GM12878 (cell line): ENCODE data around the gene WNT7A. TPM values are rescaled to one million over a fixed set of nuclear protein-coding genes. Genes with fewer than 3 reads are reported as not detected.

Experiments
- ATAC-seq: fragments of 200-7000 bp; cut with Tn5 transposase; 3 replicates; pipeline ENCODE4 v1.9.1; 2020; ENCODE audit warnings: mild to moderate bottlenecking, moderate library complexity
- BruUV-seq: library from RNA; stranded (reverse); fragments of 400-500 nt; replicated peaks from 2 replicates; lab custom pipeline; 2021; lab: Mats Ljungman, UMichigan
- CTCF ChIA-PET: fragments of 300-600 bp; sonication (Branson Sonifier 250); formaldehyde crosslinking; extraction: SDS; loops from one replicate; lab custom pipeline; 2021; ENCODE audit warnings: inconsistent platforms; lab: Yijun Ruan, JAX
- POLR2A ChIA-PET: fragments of 350-600 bp; formaldehyde crosslinking; extraction: SDS; loops from one replicate; lab custom pipeline; 2021; ENCODE audit warnings: inconsistent platforms; lab: Charles Lee
- RAD21 ChIA-PET: fragments of 300-600 bp; sonication (Branson Sonifier 250); formaldehyde crosslinking; loops from one replicate; lab custom pipeline; 2023; ENCODE audit warnings: antibody characterized with exemption; ENCODE audit not compliant: unreplicated experiment; lab: Charles Lee
- SMC1A ChIA-PET: fragments of 300-600 bp; sonication (Branson Sonifier 250); formaldehyde crosslinking; loops from one replicate; lab custom pipeline; 2023; ENCODE audit not compliant: unreplicated experiment, uncharacterized antibody; lab: Charles Lee
- DNase-seq: peaks from one replicate; pipeline ENCODE4 v3.0.0-alpha.2; 2011; ENCODE audit warnings: low read depth, low spot score
- FAIRE-seq: peaks from 3 replicates; lab custom pipeline; 2011; peaks lifted over from hg19 to GRCh38; lab: Jason Lieb, UNC
- H2AFZ ChIP-seq: 2 replicates; pipeline ENCODE4 v1.6.0; 2011; ENCODE audit warnings: low read depth, low read length, control low read depth; ENCODE audit not compliant: control insufficient read depth
- H3K27ac ChIP-seq: 2 replicates; pipeline ENCODE4 v1.5.1; 2011; ENCODE audit warnings: control low read depth; ENCODE audit not compliant: control insufficient read depth, insufficient read depth
- H3K27me3 ChIP-seq, 2 experiments: replicated peaks in 1 of 2; 2 replicates each; pipeline versions ENCODE4 v1.6.0 to v1.6.1; 2011; ENCODE audit warnings: low read length in 1 of 2; ENCODE audit not compliant: control insufficient read depth in 2 of 2, insufficient read depth in 2 of 2
- H3K36me3 ChIP-seq, 2 experiments: 2 replicates each; pipeline ENCODE4 v1.5.1; 2011; ENCODE audit warnings: low read length in 1 of 2; ENCODE audit not compliant: control insufficient read depth in 2 of 2, insufficient read depth in 2 of 2
- H3K4me1 ChIP-seq: 2 replicates; pipeline ENCODE4 v1.6.1; 2011; ENCODE audit warnings: mild to moderate bottlenecking, low read length, moderate library complexity, mixed read lengths; ENCODE audit not compliant: control insufficient read depth, insufficient read depth
- H3K4me2 ChIP-seq: 2 replicates; pipeline ENCODE4 v1.6.0; 2011; ENCODE audit warnings: control low read depth; ENCODE audit not compliant: control insufficient read depth, insufficient read depth
- H3K4me3 ChIP-seq: fragments of 200-600 bp; sonication (generic); 2 replicates; pipeline ENCODE4 v1.5.1; 2016
- H3K79me2 ChIP-seq: 2 replicates; pipeline ENCODE4 v1.6.0; 2011; ENCODE audit warnings: low read length; ENCODE audit not compliant: control insufficient read depth, insufficient read depth
- H3K9ac ChIP-seq: 2 replicates; pipeline ENCODE4 v1.8.0; 2011; ENCODE audit warnings: low read length, control low read depth, mixed read lengths; ENCODE audit not compliant: control insufficient read depth, insufficient read depth
- H3K9me3 ChIP-seq: replicated peaks from 3 replicates; pipeline ENCODE4 v1.5.1; 2011; ENCODE audit warnings: mild to moderate bottlenecking, low read length; ENCODE audit not compliant: control insufficient read depth, insufficient read depth
- H4K20me1 ChIP-seq: 2 replicates; pipeline ENCODE4 v1.6.0; 2011; ENCODE audit not compliant: control insufficient read depth, insufficient read depth
- CEBPB ChIP-seq, 2 experiments: fragments of 150-350 bp in 1 of 2; IDR thresholded peaks; 2 replicates each; pipeline ENCODE4 v1.6.1; 2012 to 2014; ENCODE audit warnings: low read depth in 2 of 2, low read length in 2 of 2, borderline replicate concordance in 1 of 2, inconsistent platforms in 1 of 2
- EGR1 ChIP-seq, 2 experiments: IDR thresholded peaks; 1 replicate in 1 of 2; 2 replicates in 1 of 2; pipeline ENCODE4 v1.6.1; 2011 to 2012; ENCODE audit warnings: low read depth in 2 of 2, low read length in 2 of 2, borderline replicate concordance in 1 of 2, mild to moderate bottlenecking in 1 of 2, moderate library complexity in 1 of 2
- ETV6 ChIP-seq, 2 experiments: fragments of 450-650 bp in 1 of 2; IDR thresholded peaks in 1 of 2; conservative IDR thresholded peaks in 1 of 2; 2 replicates each; pipeline ENCODE4 v1.6.1; 2014; ENCODE audit warnings: antibody characterized with exemption in 1 of 2, borderline replicate concordance in 1 of 2, low read depth in 1 of 2, mild to moderate bottlenecking in 1 of 2, moderate library complexity in 1 of 2
- MEF2B ChIP-seq: fragments of 450-650 bp; IDR thresholded peaks from 2 replicates; pipeline ENCODE4 v1.6.1; 2018; ENCODE audit warnings: mild to moderate bottlenecking, moderate library complexity; ENCODE audit not compliant: partially characterized antibody, poor library complexity, severe bottlenecking
- NFIC ChIP-seq: IDR thresholded peaks from 2 replicates; pipeline ENCODE4 v1.6.1; 2012; ENCODE audit warnings: low read depth, mild to moderate bottlenecking, inconsistent platforms, low read length, moderate library complexity
- RELA ChIP-seq: fragments of 450-650 bp; IDR thresholded peaks from 2 replicates; pipeline ENCODE4 v1.8.0; 2014; ENCODE audit warnings: borderline replicate concordance; ENCODE audit not compliant: partially characterized antibody
- WGBS: methylation state at CpG from one replicate; pipeline ENCODE4 v1.1.6; 2016; ENCODE audit warnings: low lambda C conversion rate; ENCODE audit not compliant: insufficient replicate concordance, insufficient coverage; ENCODE audit errors: missing lambda C conversion rate; 5-methylcytosine and 5-hydroxymethylcytosine counted together
- in situ Hi-C: fragments of 300-500 bp; cut with MboI; formaldehyde crosslinking; loops from 9 replicates; pipeline ENCODE4 v1.14.3; 2018; ENCODE audit warnings: mixed read lengths
- intact Hi-C: fragments of 100-400 bp; cut with micrococcal nuclease; formaldehyde crosslinking; loops from one replicate; pipeline ENCODE4 v1.14.2; 2022; ENCODE audit not compliant: unreplicated experiment
- polyA plus RNA-seq, 11 experiments: library from polyadenylated mRNA; depleted of rRNA in 4 of 11; unstranded in 6 of 11; stranded (reverse) in 5 of 11; fragments of >200 nt; fragmentation: Nextera tagmentation in 4 of 11; fragmentation: Illumina TruSeq in 1 of 11; extraction: Ambion mirVana in 4 of 11; extraction: Trizol in 1 of 11; gene quantifications; 1 replicate in 1 of 11; 2 replicates in 10 of 11; pipeline versions ENCODE4 v1.2.1 to v1.2.3, GENCODE V29; 2011 to 2016; ENCODE audit warnings: inconsistent platforms in 2 of 11, missing spikeins in 2 of 11, low read depth in 1 of 11
- total RNA-seq, 4 experiments: library from RNA; depleted of rRNA in 3 of 4; stranded (reverse); fragments of >200 nt in 3 of 4; fragmentation: Illumina TruSeq in 1 of 4; extraction: Trizol in 1 of 4; gene quantifications; 2 replicates each; pipeline versions ENCODE4 v1.2.1 to v1.2.3, GENCODE V29; 2013 to 2021
- TF ChIP-seq, protein P1 (sequence below): IDR thresholded peaks from 2 replicates; pipeline ENCODE4 v1.6.1; 2012; ENCODE audit warnings: mild to moderate bottlenecking, low read depth, low read length
- TF ChIP-seq, protein P2 (sequence below): fragments of 450-650 bp; conservative IDR thresholded peaks from 2 replicates; pipeline ENCODE4 v1.6.1; 2017; ENCODE audit warnings: mild to moderate bottlenecking, moderate library complexity
- TF ChIP-seq, protein P3 (sequence below): IDR thresholded peaks from 2 replicates; pipeline ENCODE4 v1.6.1; 2011; ENCODE audit warnings: low read depth, mild to moderate bottlenecking, low read length, moderate library complexity, borderline replicate concordance; ENCODE audit errors: extremely low read depth
- TF ChIP-seq, protein P4 (sequence below): IDR thresholded peaks from 2 replicates; pipeline ENCODE4 v1.6.1; 2011; ENCODE audit warnings: borderline replicate concordance, low read depth, mild to moderate bottlenecking, moderate library complexity, low read length; ENCODE audit not compliant: insufficient read depth, poor library complexity, severe bottlenecking
- TF ChIP-seq, protein P5 (sequence below): fragments of 450-650 bp; IDR thresholded peaks from 2 replicates; pipeline ENCODE4 v1.6.1; 2016; ENCODE audit warnings: mild to moderate bottlenecking

The WNT7A gene
- total and polyA plus RNA-seq, 10 of the 15 experiments (the other 5 are each of a cell fraction or from before 2014, with no cell fraction given), result 0.08 TPM; not detected in 9

DNA sequence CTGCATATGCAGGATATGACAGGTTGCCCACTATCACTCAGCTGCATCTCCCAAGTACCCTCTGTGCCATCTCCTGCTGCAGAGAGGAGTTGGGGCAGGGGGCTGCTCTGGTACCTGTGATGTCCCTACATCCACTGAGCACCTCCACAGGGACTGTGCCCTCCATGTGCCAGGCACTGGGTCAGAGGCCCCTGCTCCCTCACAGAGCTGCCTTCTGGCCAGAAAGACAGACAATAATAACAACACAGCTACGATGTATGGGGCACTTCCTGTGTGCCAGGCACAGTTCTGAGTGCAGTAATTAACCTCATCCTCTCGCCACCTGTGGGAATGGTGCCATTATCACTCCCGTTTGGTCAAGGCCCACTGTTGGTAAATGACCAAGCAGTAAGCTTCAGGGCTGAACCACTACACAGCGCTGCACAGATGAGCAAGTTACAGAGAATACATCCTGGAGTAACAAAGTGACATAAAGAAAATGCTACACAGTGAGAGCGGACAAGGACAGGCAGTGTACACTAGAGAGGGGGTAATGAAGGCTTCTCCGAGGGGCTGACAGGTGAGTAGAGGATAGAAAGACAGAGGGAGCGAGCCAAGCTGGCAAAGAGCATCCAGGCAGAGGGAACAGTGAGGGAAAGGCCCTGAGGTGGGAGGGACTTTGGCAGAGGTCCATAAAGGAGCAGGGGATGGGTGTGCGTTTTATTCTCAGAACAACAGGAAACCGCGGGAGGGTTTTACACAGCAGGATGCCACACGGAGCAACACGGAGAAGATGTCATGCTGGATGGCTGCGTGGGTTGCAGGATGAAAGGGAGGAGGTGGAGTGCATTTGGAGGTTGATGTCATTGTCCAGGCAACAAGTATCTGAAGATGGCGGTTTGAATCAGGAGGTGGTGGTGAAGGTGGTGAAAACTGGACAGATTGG lies 13.6 kb downstream of the WNT7A start:
- BruUV-seq, result no TSS peak
- DNase-seq (no peak), ATAC-seq (no peak), FAIRE-seq (no peak)
- no peaks in the 10 kb centered on the region for H3K4me1 ChIP-seq
- no peak overlapping the region for H2AFZ ChIP-seq
- intact Hi-C loops (no loop called here), in situ Hi-C loops (no loop called here)
- CTCF ChIA-PET, result interaction anchor here (1.1 kb wide), 1 partner anchor 19 kb away, joined by 3 read pairs; no protein-coding TSS in a partner anchor
- POLR2A ChIA-PET, result no interaction called here
- no peaks in the 10 kb centered on the region for H4K20me1 ChIP-seq
- no peak overlapping the region for H3K27ac ChIP-seq
- no peak overlapping the region for H3K4me2 ChIP-seq
- no peaks in the 10 kb centered on the region for H3K27me3 ChIP-seq
- no peaks in the 10 kb centered on the region for H3K36me3 ChIP-seq
- no peak overlapping the region for H3K9ac ChIP-seq
- H3K79me2 ChIP-seq, result no peaks in the 10 kb centered on the region
- H3K9me3 ChIP-seq, result no peaks in the 10 kb centered on the region
- SMC1A ChIA-PET, result interaction anchor here (1.2 kb wide), 1 partner anchor 23 kb away, joined by 3 read pairs; no protein-coding TSS in a partner anchor
- WGBS, result 7% methylated on average over 14 of the region's 14 CpGs
- RAD21 ChIA-PET, result no interaction called here
- no peak overlapping the region for H3K4me3 ChIP-seq
- no peak for TF ChIP-seq EGR1 (IDR thresholded peaks at IDR 0.05; ENCODE audit: borderline replicate concordance in 1 of 2, low read depth in 2 of 2, low read length in 2 of 2)
- TF ChIP-seq MEF2B, result no peak
- TF ChIP-seq NFIC, result no peak
- TF ChIP-seq CEBPB (IDR thresholded peaks at IDR 0.05; ENCODE audit: borderline replicate concordance in 1 of 2, low read depth in 2 of 2, low read length in 2 of 2), result no peak
- no peak for TF ChIP-seq ETV6 (conservative IDR thresholded peaks at IDR 0.05 in 1 of 2, IDR thresholded peaks at IDR 0.05 in 1 of 2; ENCODE audit: borderline replicate concordance in 1 of 2, low read depth in 1 of 2)
- TF ChIP-seq, protein P1, sequence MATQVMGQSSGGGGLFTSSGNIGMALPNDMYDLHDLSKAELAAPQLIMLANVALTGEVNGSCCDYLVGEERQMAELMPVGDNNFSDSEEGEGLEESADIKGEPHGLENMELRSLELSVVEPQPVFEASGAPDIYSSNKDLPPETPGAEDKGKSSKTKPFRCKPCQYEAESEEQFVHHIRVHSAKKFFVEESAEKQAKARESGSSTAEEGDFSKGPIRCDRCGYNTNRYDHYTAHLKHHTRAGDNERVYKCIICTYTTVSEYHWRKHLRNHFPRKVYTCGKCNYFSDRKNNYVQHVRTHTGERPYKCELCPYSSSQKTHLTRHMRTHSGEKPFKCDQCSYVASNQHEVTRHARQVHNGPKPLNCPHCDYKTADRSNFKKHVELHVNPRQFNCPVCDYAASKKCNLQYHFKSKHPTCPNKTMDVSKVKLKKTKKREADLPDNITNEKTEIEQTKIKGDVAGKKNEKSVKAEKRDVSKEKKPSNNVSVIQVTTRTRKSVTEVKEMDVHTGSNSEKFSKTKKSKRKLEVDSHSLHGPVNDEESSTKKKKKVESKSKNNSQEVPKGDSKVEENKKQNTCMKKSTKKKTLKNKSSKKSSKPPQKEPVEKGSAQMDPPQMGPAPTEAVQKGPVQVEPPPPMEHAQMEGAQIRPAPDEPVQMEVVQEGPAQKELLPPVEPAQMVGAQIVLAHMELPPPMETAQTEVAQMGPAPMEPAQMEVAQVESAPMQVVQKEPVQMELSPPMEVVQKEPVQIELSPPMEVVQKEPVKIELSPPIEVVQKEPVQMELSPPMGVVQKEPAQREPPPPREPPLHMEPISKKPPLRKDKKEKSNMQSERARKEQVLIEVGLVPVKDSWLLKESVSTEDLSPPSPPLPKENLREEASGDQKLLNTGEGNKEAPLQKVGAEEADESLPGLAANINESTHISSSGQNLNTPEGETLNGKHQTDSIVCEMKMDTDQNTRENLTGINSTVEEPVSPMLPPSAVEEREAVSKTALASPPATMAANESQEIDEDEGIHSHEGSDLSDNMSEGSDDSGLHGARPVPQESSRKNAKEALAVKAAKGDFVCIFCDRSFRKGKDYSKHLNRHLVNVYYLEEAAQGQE, result no peak
- TF ChIP-seq, protein P2, sequence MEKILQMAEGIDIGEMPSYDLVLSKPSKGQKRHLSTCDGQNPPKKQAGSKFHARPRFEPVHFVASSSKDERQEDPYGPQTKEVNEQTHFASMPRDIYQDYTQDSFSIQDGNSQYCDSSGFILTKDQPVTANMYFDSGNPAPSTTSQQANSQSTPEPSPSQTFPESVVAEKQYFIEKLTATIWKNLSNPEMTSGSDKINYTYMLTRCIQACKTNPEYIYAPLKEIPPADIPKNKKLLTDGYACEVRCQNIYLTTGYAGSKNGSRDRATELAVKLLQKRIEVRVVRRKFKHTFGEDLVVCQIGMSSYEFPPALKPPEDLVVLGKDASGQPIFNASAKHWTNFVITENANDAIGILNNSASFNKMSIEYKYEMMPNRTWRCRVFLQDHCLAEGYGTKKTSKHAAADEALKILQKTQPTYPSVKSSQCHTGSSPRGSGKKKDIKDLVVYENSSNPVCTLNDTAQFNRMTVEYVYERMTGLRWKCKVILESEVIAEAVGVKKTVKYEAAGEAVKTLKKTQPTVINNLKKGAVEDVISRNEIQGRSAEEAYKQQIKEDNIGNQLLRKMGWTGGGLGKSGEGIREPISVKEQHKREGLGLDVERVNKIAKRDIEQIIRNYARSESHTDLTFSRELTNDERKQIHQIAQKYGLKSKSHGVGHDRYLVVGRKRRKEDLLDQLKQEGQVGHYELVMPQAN, result no peak
- no peak for TF ChIP-seq RELA
- TF ChIP-seq, protein P3, sequence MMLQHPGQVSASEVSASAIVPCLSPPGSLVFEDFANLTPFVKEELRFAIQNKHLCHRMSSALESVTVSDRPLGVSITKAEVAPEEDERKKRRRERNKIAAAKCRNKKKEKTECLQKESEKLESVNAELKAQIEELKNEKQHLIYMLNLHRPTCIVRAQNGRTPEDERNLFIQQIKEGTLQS, result no peak
- TF ChIP-seq, protein P4, sequence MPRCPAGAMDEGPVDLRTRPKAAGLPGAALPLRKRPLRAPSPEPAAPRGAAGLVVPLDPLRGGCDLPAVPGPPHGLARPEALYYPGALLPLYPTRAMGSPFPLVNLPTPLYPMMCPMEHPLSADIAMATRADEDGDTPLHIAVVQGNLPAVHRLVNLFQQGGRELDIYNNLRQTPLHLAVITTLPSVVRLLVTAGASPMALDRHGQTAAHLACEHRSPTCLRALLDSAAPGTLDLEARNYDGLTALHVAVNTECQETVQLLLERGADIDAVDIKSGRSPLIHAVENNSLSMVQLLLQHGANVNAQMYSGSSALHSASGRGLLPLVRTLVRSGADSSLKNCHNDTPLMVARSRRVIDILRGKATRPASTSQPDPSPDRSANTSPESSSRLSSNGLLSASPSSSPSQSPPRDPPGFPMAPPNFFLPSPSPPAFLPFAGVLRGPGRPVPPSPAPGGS, result no peak
- TF ChIP-seq, protein P5, sequence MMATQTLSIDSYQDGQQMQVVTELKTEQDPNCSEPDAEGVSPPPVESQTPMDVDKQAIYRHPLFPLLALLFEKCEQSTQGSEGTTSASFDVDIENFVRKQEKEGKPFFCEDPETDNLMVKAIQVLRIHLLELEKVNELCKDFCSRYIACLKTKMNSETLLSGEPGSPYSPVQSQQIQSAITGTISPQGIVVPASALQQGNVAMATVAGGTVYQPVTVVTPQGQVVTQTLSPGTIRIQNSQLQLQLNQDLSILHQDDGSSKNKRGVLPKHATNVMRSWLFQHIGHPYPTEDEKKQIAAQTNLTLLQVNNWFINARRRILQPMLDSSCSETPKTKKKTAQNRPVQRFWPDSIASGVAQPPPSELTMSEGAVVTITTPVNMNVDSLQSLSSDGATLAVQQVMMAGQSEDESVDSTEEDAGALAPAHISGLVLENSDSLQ, result no peak
